CD14-positive monocyte (primary cell): ENCODE results near the gene ORC3. TPM values are rescaled to one million over a fixed set of nuclear protein-coding genes. Genes with fewer than 3 reads are reported as not detected.
A peak's percentile ranks its signal among the peaks of the same experiment; 100 is the strongest.
"Not testable (repeated sequence)": the region's sequence is repeated elsewhere in the genome, so short reads cannot be mapped to it uniquely, and the experiment has no call there.

Source experiments
- DNase-seq, 3 donors: peaks; one replicate each; pipeline ENCODE4 v3.0.0-alpha.2; 2011 to 2022
- H2AFZ ChIP-seq: 2 replicates; pipeline ENCODE4 v1.6.0; 2012; ENCODE audit warnings: mild to moderate bottlenecking, low read depth, low read length, inconsistent platforms; ENCODE audit not compliant: insufficient read depth, poor library complexity, severe bottlenecking
- H3K27ac ChIP-seq, 2 donors: 1 replicate in 1 of 2; 2 replicates in 1 of 2; pipeline ENCODE4 v1.5.1; 2012 to 2013; ENCODE audit warnings: low read length in 2 of 2, control low read depth in 1 of 2, inconsistent platforms in 1 of 2, low read depth in 1 of 2, mild to moderate bottlenecking in 1 of 2
- H3K27me3 ChIP-seq, 2 donors: one replicate each; pipeline versions ENCODE4 v1.6.0 to v1.6.1; 2011 to 2013; ENCODE audit warnings: low read length in 2 of 2; ENCODE audit not compliant: control insufficient read depth in 2 of 2, insufficient read depth in 2 of 2
- H3K36me3 ChIP-seq, 2 donors: replicated peaks in 1 of 2; 1 replicate in 1 of 2; 2 replicates in 1 of 2; pipeline versions ENCODE4 v1.5.1 to v1.6.1; 2012 to 2013; ENCODE audit warnings: low read length in 2 of 2, control low read depth in 1 of 2, inconsistent platforms in 1 of 2, mild to moderate bottlenecking in 1 of 2; ENCODE audit not compliant: insufficient read depth in 2 of 2, control insufficient read depth in 1 of 2
- H3K4me1 ChIP-seq, 2 donors: 1 replicate in 1 of 2; 2 replicates in 1 of 2; pipeline versions ENCODE4 v1.5.1 to v1.6.1; 2012 to 2013; ENCODE audit warnings: low read length in 2 of 2, control low read depth in 1 of 2, inconsistent platforms in 1 of 2, mild to moderate bottlenecking in 1 of 2, moderate library complexity in 1 of 2; ENCODE audit not compliant: insufficient read depth in 2 of 2, control insufficient read depth in 1 of 2
- H3K4me2 ChIP-seq: replicated peaks from 2 replicates; pipeline ENCODE3; 2012; ENCODE audit warnings: low read length, moderate library complexity, mild to moderate bottlenecking; ENCODE audit not compliant: poor library complexity, severe bottlenecking; ENCODE audit errors: extremely low read depth
- H3K4me3 ChIP-seq, 3 experiments: fragments of 200-600 bp in 1 of 3; sonication (generic) in 1 of 3; replicated peaks in 1 of 3; 1 replicate in 2 of 3; 2 replicates in 1 of 3; pipeline ENCODE4 v1.5.1; 2011 to 2013; ENCODE audit warnings: low read length in 3 of 3, mild to moderate bottlenecking in 3 of 3, control low read depth in 2 of 3, low read depth in 2 of 3, inconsistent platforms in 1 of 3, moderate library complexity in 1 of 3
- H3K79me2 ChIP-seq: 2 replicates; pipeline ENCODE4 v1.6.0; 2012; ENCODE audit warnings: mild to moderate bottlenecking, control low read depth, inconsistent platforms, low read length, moderate library complexity; ENCODE audit not compliant: insufficient read depth
- H3K9ac ChIP-seq: 2 replicates; pipeline ENCODE4 v1.6.0; 2017; ENCODE audit warnings: low read length, mild to moderate bottlenecking; ENCODE audit not compliant: insufficient read depth, poor library complexity, severe bottlenecking
- H3K9me3 ChIP-seq, 2 donors: replicated peaks in 1 of 2; 1 replicate in 1 of 2; 2 replicates in 1 of 2; pipeline versions ENCODE4 v1.5.1 to v1.6.1; 2012 to 2013; ENCODE audit warnings: low read length in 2 of 2, control low read depth in 1 of 2; ENCODE audit not compliant: control insufficient read depth in 1 of 2, insufficient read depth in 1 of 2
- H4K20me1 ChIP-seq: 2 replicates; pipeline ENCODE4 v1.6.0; 2012; ENCODE audit warnings: mild to moderate bottlenecking, low read length, control low read depth, moderate library complexity; ENCODE audit not compliant: insufficient read depth
- H3K27ac Mint-ChIP-seq, 7 donors: one replicate each; pipeline ENCODE4 v1.8.0; 2020; ENCODE audit warnings: mild to moderate bottlenecking in 7 of 7, mixed read lengths in 7 of 7, moderate library complexity in 6 of 7, inconsistent platforms in 2 of 7
- H3K27me3 Mint-ChIP-seq, 3 donors: one replicate each; pipeline ENCODE4 v1.8.0; 2021 to 2022; ENCODE audit warnings: low read depth in 3 of 3, mild to moderate bottlenecking in 3 of 3, mixed read lengths in 3 of 3, moderate library complexity in 3 of 3, inconsistent platforms in 1 of 3
- H3K36me3 Mint-ChIP-seq, 2 donors: one replicate each; pipeline ENCODE4 v1.8.0; 2020; ENCODE audit warnings: mixed read lengths in 2 of 2, inconsistent platforms in 1 of 2, mild to moderate bottlenecking in 1 of 2
- H3K4me1 Mint-ChIP-seq: one replicate; pipeline ENCODE4 v1.8.0; 2020; ENCODE audit warnings: mild to moderate bottlenecking, mixed read lengths
- H3K4me3 Mint-ChIP-seq, 2 donors: one replicate each; pipeline ENCODE4 v1.8.0; 2020; ENCODE audit warnings: mild to moderate bottlenecking in 2 of 2, mixed read lengths in 2 of 2, moderate library complexity in 1 of 2
- H3K9me3 Mint-ChIP-seq, 7 donors: one replicate each; pipeline ENCODE4 v1.8.0; 2020 to 2022; ENCODE audit warnings: mixed read lengths in 7 of 7, mild to moderate bottlenecking in 6 of 7, moderate library complexity in 6 of 7, inconsistent platforms in 2 of 7
- WGBS: methylation state at CpG from one replicate; pipeline ENCODE4 v1.1.5; 2013; ENCODE audit warnings: missing lambda C conversion rate; ENCODE audit not compliant: insufficient coverage; 5-methylcytosine and 5-hydroxymethylcytosine counted together
- intact Hi-C, 2 donors: fragments of 100-400 bp; cut with micrococcal nuclease; formaldehyde crosslinking; loops; one replicate each; pipeline versions ENCODE4 v1.15.0 to v1.15.1; 2023
- polyA plus RNA-seq, 3 donors: library from polyadenylated mRNA; depleted of rRNA in 1 of 3; unstranded in 2 of 3; stranded (reverse) in 1 of 3; fragments of 300-500 nt in 2 of 3; fragments of >200 nt in 1 of 3; fragmentation: Illumina TruSeq in 2 of 3; gene quantifications; 1 replicate in 2 of 3; 2 replicates in 1 of 3; pipeline ENCODE4 v1.2.3, GENCODE V29; 2012 to 2021
- TF ChIP-seq, protein P1 (sequence below): fragments of 200-600 bp; IDR thresholded peaks from one replicate; pipeline ENCODE4 v1.8.0; 2022; ENCODE audit warnings: antibody characterized with exemption, mild to moderate bottlenecking

ORC3 gene
- polyA plus RNA-seq, 3 donors = 9.1 to 20.7 (median 16.2) TPM

DNA sequence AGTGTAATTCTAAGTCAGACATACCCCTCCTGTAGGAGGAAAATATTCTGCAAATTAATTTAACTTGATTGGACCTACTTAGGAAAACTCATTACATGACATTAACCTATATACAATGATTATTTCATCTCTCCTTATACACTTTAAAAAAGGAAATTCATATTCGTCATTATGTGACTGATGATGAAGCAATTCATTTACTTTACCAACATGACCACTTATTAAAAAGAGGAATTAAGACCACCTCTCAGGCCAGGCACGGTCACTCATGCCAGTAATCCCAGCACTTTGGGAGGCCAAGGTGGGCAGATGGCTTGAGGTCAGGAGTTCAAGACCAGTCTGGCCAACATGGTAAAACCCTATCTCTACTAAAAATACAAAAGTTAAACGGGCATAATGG lies 100.5 kb downstream of the ORC3 start:
- 80% methylated on average over 1 of the region's 3 CpGs for WGBS
- peaks cover 100% of the 10 kb centered on the region for H4K20me1 ChIP-seq

GRCh38 chr6:87692086-87692485 lies 102.2 kb downstream of the ORC3 start:
- WGBS = 60% methylated on average over 1 of the region's 2 CpGs
- DNase-seq = peak in 1 of 3 donors; percentile 29
- peaks cover 71% of the 10 kb centered on the region for H3K4me1 Mint-ChIP-seq
- H3K9ac ChIP-seq = no peak overlapping the region
- H3K4me1 ChIP-seq = peaks cover 51 to 76% of the 10 kb centered on the region in 2 donors
- no peaks in the 10 kb centered on the region for H3K9me3 ChIP-seq
- H3K4me3 Mint-ChIP-seq = no peak overlapping the region
- peaks cover 0 to 2% (median 0%) of the 10 kb centered on the region in 7 donors for H3K9me3 Mint-ChIP-seq
- H3K27me3 ChIP-seq = no peaks in the 10 kb centered on the region
- H4K20me1 ChIP-seq = peaks cover 100% of the 10 kb centered on the region
- TF ChIP-seq, protein P1, sequence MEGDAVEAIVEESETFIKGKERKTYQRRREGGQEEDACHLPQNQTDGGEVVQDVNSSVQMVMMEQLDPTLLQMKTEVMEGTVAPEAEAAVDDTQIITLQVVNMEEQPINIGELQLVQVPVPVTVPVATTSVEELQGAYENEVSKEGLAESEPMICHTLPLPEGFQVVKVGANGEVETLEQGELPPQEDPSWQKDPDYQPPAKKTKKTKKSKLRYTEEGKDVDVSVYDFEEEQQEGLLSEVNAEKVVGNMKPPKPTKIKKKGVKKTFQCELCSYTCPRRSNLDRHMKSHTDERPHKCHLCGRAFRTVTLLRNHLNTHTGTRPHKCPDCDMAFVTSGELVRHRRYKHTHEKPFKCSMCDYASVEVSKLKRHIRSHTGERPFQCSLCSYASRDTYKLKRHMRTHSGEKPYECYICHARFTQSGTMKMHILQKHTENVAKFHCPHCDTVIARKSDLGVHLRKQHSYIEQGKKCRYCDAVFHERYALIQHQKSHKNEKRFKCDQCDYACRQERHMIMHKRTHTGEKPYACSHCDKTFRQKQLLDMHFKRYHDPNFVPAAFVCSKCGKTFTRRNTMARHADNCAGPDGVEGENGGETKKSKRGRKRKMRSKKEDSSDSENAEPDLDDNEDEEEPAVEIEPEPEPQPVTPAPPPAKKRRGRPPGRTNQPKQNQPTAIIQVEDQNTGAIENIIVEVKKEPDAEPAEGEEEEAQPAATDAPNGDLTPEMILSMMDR = no peak
- H3K36me3 Mint-ChIP-seq = peaks cover 19 to 69% of the 10 kb centered on the region in 2 donors
- peaks cover 8 to 36% of the 10 kb centered on the region in 2 donors for H3K36me3 ChIP-seq
- no peak overlapping the region for H2AFZ ChIP-seq
- H3K4me2 ChIP-seq = peak overlapping the region; percentile 45
- peak overlapping the region; percentile 10 to 69 for H3K27ac ChIP-seq
- peak overlapping the region in 1 of 3 experiments; percentile 59 for H3K4me3 ChIP-seq
- no peaks in the 10 kb centered on the region for H3K27me3 Mint-ChIP-seq
- intact Hi-C loops = loop anchor here in 1 of 2 donors (10.0 kb wide), 1 partner anchor 97 kb away; the partner anchor contains the start of gene ORC3
- H3K27ac Mint-ChIP-seq = peak overlapping the region; percentile 78 to 95 (median 89)
- peaks cover 100% of the 10 kb centered on the region for H3K79me2 ChIP-seq

More for the DNA sequence above, 100.5 kb downstream of the ORC3 start:
- H3K36me3 Mint-ChIP-seq = peaks cover 27 to 66% of the 10 kb centered on the region in 2 donors
- peak in 2 of 3 donors; percentile 47 to 58 for DNase-seq
- H3K79me2 ChIP-seq = peaks cover 100% of the 10 kb centered on the region
- H3K9me3 Mint-ChIP-seq = no peaks in the 10 kb centered on the region
- H3K9ac ChIP-seq = peak overlapping the region; percentile 1
- no peaks in the 10 kb centered on the region for H3K27me3 Mint-ChIP-seq
- H3K4me2 ChIP-seq = peak overlapping the region; percentile 45
- intact Hi-C loops = loop anchor here in 1 of 2 donors (10.0 kb wide), 1 partner anchor 96 kb away; the partner anchor contains the start of gene ORC3
- no peaks in the 10 kb centered on the region for H3K9me3 ChIP-seq
- no peaks in the 10 kb centered on the region for H3K27me3 ChIP-seq
- H3K4me1 ChIP-seq = peaks cover 41 to 60% of the 10 kb centered on the region in 2 donors
- no peak overlapping the region for H2AFZ ChIP-seq
- H3K4me1 Mint-ChIP-seq = peaks cover 73% of the 10 kb centered on the region
- peak overlapping the region; percentile 85 to 97 (median 90) for H3K27ac Mint-ChIP-seq
- peak overlapping the region; percentile 65 to 69 for H3K27ac ChIP-seq
- H3K4me3 Mint-ChIP-seq = peak overlapping the region; percentile 54 to 73
- peak overlapping the region in 1 of 3 experiments; percentile 59 for H3K4me3 ChIP-seq
- TF ChIP-seq, protein P1 = no peak
- peaks cover 5 to 33% of the 10 kb centered on the region in 2 donors for H3K36me3 ChIP-seq

DNA sequence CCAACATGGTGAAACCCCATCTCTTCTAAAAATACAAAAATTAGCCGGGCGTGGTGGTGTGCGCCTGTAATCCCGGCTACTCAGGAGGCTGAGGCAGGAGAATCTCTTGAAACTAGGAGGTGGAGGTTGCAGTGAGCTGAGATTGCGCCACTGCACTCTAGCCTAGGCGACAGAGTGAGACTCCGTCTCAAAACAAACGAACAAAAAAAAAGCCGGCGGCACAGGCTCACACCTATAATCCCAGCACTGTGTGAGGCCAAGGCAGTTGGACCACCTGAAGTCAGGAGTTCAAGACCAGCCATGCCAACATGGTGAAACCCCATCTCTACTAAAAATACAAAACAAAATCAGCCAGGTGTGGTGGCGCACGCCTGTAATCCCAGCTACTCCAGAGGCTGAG lies 106.9 kb downstream of the ORC3 start:
- Histone ChIP-seq H4K20me1 (peaks cover 99% of the 10 kb centered on the region), H3K36me3 (peaks cover 9 to 11% of the 10 kb centered on the region in 2 donors), H3K4me1 (peaks cover 45 to 74% of the 10 kb centered on the region in 2 donors), H3K4me2 (peak overlapping the region; percentile 88), H3K27ac (peak overlapping the region in 1 of 2 donors; percentile 93), H3K79me2 (peaks cover 100% of the 10 kb centered on the region), H3K4me3 (peak overlapping the region in 1 of 3 experiments; percentile 100)
- not testable (repeated sequence) for H2AFZ ChIP-seq, H3K9me3 Mint-ChIP-seq, H3K9ac ChIP-seq, H3K27me3 Mint-ChIP-seq, H3K27me3 ChIP-seq, DNase-seq, H3K9me3 ChIP-seq
- H3K27ac Mint-ChIP-seq = peak overlapping the region in 4 of 7 donors; percentile 41 to 94 (median 66)
- WGBS = 94% methylated on average over 6 of the region's 12 CpGs
- H3K4me3 Mint-ChIP-seq = peak overlapping the region; percentile 46 to 99
- intact Hi-C loops = loop anchor here (5.0 to 10.0 kb wide), 3 partner anchors 60 to 130 kb away; partner anchors contain the start of gene ORC3 (in 1 of the 2)
- H3K4me1 Mint-ChIP-seq = peaks cover 54% of the 10 kb centered on the region
- peaks cover 17 to 51% of the 10 kb centered on the region in 2 donors for H3K36me3 Mint-ChIP-seq
